IMR-90 (cell line): ENCODE data around the gene APBB3. TPM values are rescaled to one million over a fixed set of nuclear protein-coding genes. Genes with fewer than 3 reads are reported as not detected.

Experiments used
- ATAC-seq: fragments of 200-7000 bp; cut with Tn5 transposase; 2 replicates; pipeline ENCODE4 v1.9.1; 2020; ENCODE audit warnings: low read depth, mild to moderate bottlenecking, moderate library complexity
- BruUV-seq: library from RNA; stranded (reverse); fragments of 400-500 nt; replicated peaks from 2 replicates; lab custom pipeline; 2021; lab: Mats Ljungman, UMichigan
- CTCF ChIA-PET: fragments of 300-600 bp; formaldehyde crosslinking; extraction: SDS; loops from one replicate; lab custom pipeline; 2021; ENCODE audit warnings: antibody characterized with exemption; lab: Yijun Ruan, JAX
- POLR2A ChIA-PET: fragments of 300-600 bp; sonication (Branson Sonifier 250); formaldehyde crosslinking; loops from one replicate; lab custom pipeline; 2022; ENCODE audit warnings: antibody characterized with exemption; ENCODE audit not compliant: unreplicated experiment; lab: Charles Lee
- DNase-seq: peaks from one replicate; pipeline ENCODE4 v3.0.0; 2013
- H2AFZ ChIP-seq: replicated peaks from 2 replicates; pipeline ENCODE3; 2013; ENCODE audit warnings: low read length, mild to moderate bottlenecking; ENCODE audit not compliant: poor library complexity
- H2AK5ac ChIP-seq: 2 replicates; pipeline ENCODE4 v1.6.1; 2013; ENCODE audit warnings: low read depth, low read length, inconsistent platforms
- H2AK9ac ChIP-seq: replicated peaks from 2 replicates; pipeline ENCODE3; 2013; ENCODE audit warnings: mild to moderate bottlenecking, low read depth, low read length, moderate library complexity; ENCODE audit not compliant: poor library complexity
- H2BK120ac ChIP-seq: 2 replicates; pipeline ENCODE4 v1.6.1; 2013; ENCODE audit warnings: low read depth, low read length, inconsistent platforms
- H2BK15ac ChIP-seq: 3 replicates; pipeline ENCODE4 v1.6.1; 2013; ENCODE audit warnings: low read depth, low read length, inconsistent platforms
- H2BK20ac ChIP-seq: 2 replicates; pipeline ENCODE4 v1.6.1; 2013; ENCODE audit warnings: low read depth, mild to moderate bottlenecking, inconsistent platforms, low read length, moderate library complexity
- H2BK5ac ChIP-seq: 2 replicates; pipeline ENCODE4 v1.6.1; 2013; ENCODE audit warnings: mild to moderate bottlenecking, low read depth, low read length, inconsistent platforms; ENCODE audit not compliant: poor library complexity, severe bottlenecking
- H3K14ac ChIP-seq: replicated peaks from 2 replicates; pipeline ENCODE4 v1.6.1; 2013; ENCODE audit warnings: low read depth, low read length, inconsistent platforms
- H3K18ac ChIP-seq: 2 replicates; pipeline ENCODE4 v1.6.1; 2013; ENCODE audit warnings: low read depth, low read length, control low read depth
- H3K23ac ChIP-seq: 2 replicates; pipeline ENCODE4 v1.6.1; 2013; ENCODE audit warnings: low read depth, low read length, inconsistent platforms
- H3K27ac ChIP-seq: 2 replicates; pipeline ENCODE4 v1.5.1; 2013; ENCODE audit warnings: mild to moderate bottlenecking, control low read depth, low read length; ENCODE audit not compliant: insufficient read depth
- H3K27me3 ChIP-seq: 2 replicates; pipeline ENCODE4 v1.6.1; 2013; ENCODE audit warnings: low read length; ENCODE audit not compliant: control insufficient read depth, insufficient read depth
- H3K36me3 ChIP-seq: 2 replicates; pipeline ENCODE4 v1.6.1; 2013; ENCODE audit warnings: low read length, mixed read lengths; ENCODE audit not compliant: control insufficient read depth, insufficient read depth
- H3K4ac ChIP-seq: 2 replicates; pipeline ENCODE4 v1.6.1; 2013; ENCODE audit warnings: low read depth, low read length, inconsistent platforms
- H3K4me1 ChIP-seq: 2 replicates; pipeline ENCODE4 v1.6.1; 2013; ENCODE audit warnings: low read length, mixed read lengths; ENCODE audit not compliant: control insufficient read depth, insufficient read depth
- H3K4me2 ChIP-seq: 2 replicates; pipeline ENCODE4 v1.6.1; 2013; ENCODE audit warnings: low read depth, mild to moderate bottlenecking, control low read depth, low read length, moderate library complexity
- H3K4me3 ChIP-seq: 2 replicates; pipeline ENCODE4 v1.5.1; 2013; ENCODE audit warnings: low read depth, mild to moderate bottlenecking, control low read depth, low read length, moderate library complexity; ENCODE audit not compliant: insufficient read depth
- H3K56ac ChIP-seq: 2 replicates; pipeline ENCODE4 v1.6.1; 2013; ENCODE audit warnings: low read length, inconsistent platforms; ENCODE audit not compliant: insufficient read depth; ENCODE audit errors: extremely low read depth
- H3K79me1 ChIP-seq, 2 experiments: 2 replicates each; pipeline ENCODE4 v1.6.1; 2013; ENCODE audit warnings: low read length in 2 of 2, inconsistent platforms in 1 of 2, low read depth in 1 of 2
- H3K9ac ChIP-seq: 2 replicates; pipeline ENCODE4 v1.6.1; 2013; ENCODE audit warnings: low read depth, low read length, control low read depth
- H3K9me1 ChIP-seq: 2 replicates; pipeline ENCODE4 v1.6.1; 2013; ENCODE audit warnings: low read length, inconsistent platforms; ENCODE audit not compliant: insufficient read depth
- H3K9me3 ChIP-seq: 2 replicates; pipeline ENCODE4 v1.6.1; 2013; ENCODE audit warnings: low read length; ENCODE audit not compliant: control insufficient read depth, insufficient read depth
- H4K20me1 ChIP-seq: 2 replicates; pipeline ENCODE4 v1.6.1; 2013; ENCODE audit warnings: low read length, inconsistent platforms; ENCODE audit not compliant: insufficient read depth
- H4K5ac ChIP-seq: 2 replicates; pipeline ENCODE4 v1.6.1; 2013; ENCODE audit warnings: mild to moderate bottlenecking, low read depth, low read length, control low read depth
- H4K8ac ChIP-seq, 2 experiments: 2 replicates each; pipeline ENCODE4 v1.6.1; 2013; ENCODE audit warnings: low read depth in 2 of 2, low read length in 2 of 2, control low read depth in 1 of 2, inconsistent platforms in 1 of 2
- H4K91ac ChIP-seq: 2 replicates; pipeline ENCODE4 v1.6.1; 2013; ENCODE audit warnings: low read depth, low read length, inconsistent platforms; ENCODE audit not compliant: insufficient read depth
- CEBPB ChIP-seq: IDR thresholded peaks from 2 replicates; pipeline ENCODE4 v1.6.1; 2012; ENCODE audit warnings: low read depth, low read length, improper control_type of control experiment
- MAFK ChIP-seq: IDR thresholded peaks from 2 replicates; pipeline ENCODE4 v1.6.1; 2012; ENCODE audit warnings: low read depth, low read length, improper control_type of control experiment
- MXI1 ChIP-seq: IDR thresholded peaks from 2 replicates; pipeline ENCODE4 v1.6.1; 2012; ENCODE audit warnings: low read depth, mild to moderate bottlenecking, low read length, moderate library complexity, borderline replicate concordance
- NFE2L2 ChIP-seq: fragments of 150-350 bp; IDR thresholded peaks from 2 replicates; pipeline ENCODE4 v1.6.1; 2016; ENCODE audit warnings: low read depth, mild to moderate bottlenecking, low read length
- POLR2A ChIP-seq: IDR thresholded peaks from 2 replicates; pipeline ENCODE4 v1.6.1; 2012; ENCODE audit warnings: mild to moderate bottlenecking, low read depth, low read length
- RAD21 ChIP-seq: IDR thresholded peaks from 2 replicates; pipeline ENCODE4 v1.6.1; 2012; ENCODE audit warnings: low read length, improper control_type of control experiment
- RFX5 ChIP-seq: IDR thresholded peaks from 2 replicates; pipeline ENCODE4 v1.8.0; 2012; ENCODE audit warnings: low read depth, mild to moderate bottlenecking, low read length, moderate library complexity
- SMC3 ChIP-seq: fragments of 150-350 bp; IDR thresholded peaks from 2 replicates; pipeline ENCODE4 v1.6.1; 2016; ENCODE audit warnings: low read depth, mild to moderate bottlenecking, antibody characterized with exemption, low read length, moderate library complexity
- WGBS, 2 experiments: methylation state at CpG; one replicate each; pipeline versions ENCODE4 v1.1.5 to v1.1.7; 2013; ENCODE audit warnings: missing lambda C conversion rate in 2 of 2; ENCODE audit not compliant: insufficient read length in 1 of 2; ENCODE audit errors: extremely low coverage in 2 of 2; 5-methylcytosine and 5-hydroxymethylcytosine counted together
- dilution Hi-C: fragments of 300-500 bp; cut with HindIII; formaldehyde crosslinking; loops from one replicate; pipeline ENCODE4 v1.14.3; 2018; ENCODE audit warnings: low sequenced_read_pairs; ENCODE audit not compliant: unreplicated experiment
- in situ Hi-C: fragments of 300-500 bp; cut with MboI; formaldehyde crosslinking; loops from 3 replicates; pipeline ENCODE4 v1.14.3; 2019; ENCODE audit warnings: low sequenced_read_pairs, inconsistent platforms, mixed read lengths
- intact Hi-C: fragments of 100-400 bp; cut with micrococcal nuclease; formaldehyde crosslinking; loops from 2 replicates; pipeline ENCODE4 v1.10.0; 2022
- polyA plus RNA-seq, 3 experiments: library from polyadenylated mRNA; depleted of rRNA; stranded (reverse); fragments of >200 nt; gene quantifications; 2 replicates each; pipeline ENCODE4 v1.2.3, GENCODE V29; 2012; ENCODE audit warnings: low replicate concordance in 1 of 3
- total RNA-seq: library from RNA; depleted of rRNA; stranded (reverse); fragments of >200 nt; gene quantifications from 2 replicates; pipeline ENCODE4 v1.2.3, GENCODE V29; 2012
- TF ChIP-seq, protein P1 (sequence below): fragments of 150-350 bp; IDR thresholded peaks from 2 replicates; pipeline ENCODE4 v1.6.1; 2016; ENCODE audit warnings: low read depth, mild to moderate bottlenecking, low read length, moderate library complexity, borderline replicate concordance
- TF ChIP-seq, protein P2 (sequence below): fragments of 150-350 bp; IDR thresholded peaks from 2 replicates; pipeline ENCODE4 v1.6.1; 2017; ENCODE audit warnings: mild to moderate bottlenecking, antibody characterized with exemption, low read length, low read depth

The APBB3 gene
- total and polyA plus RNA-seq, 2 of the 4 experiments (the other 2 are of a cell fraction) = 6.6 to 23.8 TPM

DNA sequence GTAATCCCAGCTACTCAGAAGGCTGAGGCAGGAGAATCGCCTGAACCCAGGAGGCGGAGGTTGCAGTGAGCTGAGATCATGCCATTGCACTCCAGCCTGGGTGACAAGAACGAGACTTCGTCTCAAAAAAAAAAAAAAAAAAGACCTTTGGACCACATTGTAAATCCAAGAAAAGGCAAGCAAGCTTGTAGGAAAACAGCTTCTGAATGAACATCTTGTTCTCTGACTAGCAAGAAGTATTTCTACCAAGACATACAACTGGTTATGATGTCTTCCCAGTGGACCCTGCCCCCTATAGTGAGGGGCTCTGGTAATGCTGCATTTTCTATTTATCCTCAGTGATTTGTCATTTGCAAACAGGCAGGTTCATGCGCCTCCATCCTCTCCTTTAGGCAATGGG lies 21.4 kb downstream of the APBB3 start:
- no CpG with 5 or more reads among the region's 5 CpGs for WGBS, 2 experiments
- Histone ChIP-seq H4K20me1 (peaks cover 5% of the 10 kb centered on the region), H3K9me3 (no peaks in the 10 kb centered on the region), H3K36me3 (peaks cover 12% of the 10 kb centered on the region), H3K18ac (no peak overlapping the region), H2AK5ac (no peak overlapping the region), H3K9me1 (no peaks in the 10 kb centered on the region), H2BK5ac (no peak overlapping the region), H3K23ac (no peak overlapping the region), H3K4me2 (no peak overlapping the region), H4K5ac (no peak overlapping the region), H3K4ac (no peak overlapping the region), H2BK120ac (no peak overlapping the region), H3K4me3 (no peak overlapping the region), H3K9ac (no peak overlapping the region), H3K27me3 (no peaks in the 10 kb centered on the region), H2BK15ac (no peak overlapping the region), H4K8ac (no peak overlapping the region), H3K14ac (no peak overlapping the region), H3K4me1 (peaks cover 8% of the 10 kb centered on the region), H2AFZ (no peak overlapping the region), H4K91ac (no peak overlapping the region), H2BK20ac (no peak overlapping the region), H3K56ac (no peak overlapping the region), H3K27ac (no peak overlapping the region), H3K79me1 (peaks cover 0 to 11% of the 10 kb centered on the region in 2 experiments; a peak in 2 of 4 replicates), H2AK9ac (no peak overlapping the region)
- dilution Hi-C loops = no loop called here
- CTCF ChIA-PET = no interaction called here
- TF ChIP-seq, protein P1, sequence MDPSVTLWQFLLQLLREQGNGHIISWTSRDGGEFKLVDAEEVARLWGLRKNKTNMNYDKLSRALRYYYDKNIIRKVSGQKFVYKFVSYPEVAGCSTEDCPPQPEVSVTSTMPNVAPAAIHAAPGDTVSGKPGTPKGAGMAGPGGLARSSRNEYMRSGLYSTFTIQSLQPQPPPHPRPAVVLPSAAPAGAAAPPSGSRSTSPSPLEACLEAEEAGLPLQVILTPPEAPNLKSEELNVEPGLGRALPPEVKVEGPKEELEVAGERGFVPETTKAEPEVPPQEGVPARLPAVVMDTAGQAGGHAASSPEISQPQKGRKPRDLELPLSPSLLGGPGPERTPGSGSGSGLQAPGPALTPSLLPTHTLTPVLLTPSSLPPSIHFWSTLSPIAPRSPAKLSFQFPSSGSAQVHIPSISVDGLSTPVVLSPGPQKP = no peak
- TF ChIP-seq NFE2L2 = no peak
- TF ChIP-seq POLR2A = no peak
- no peak for TF ChIP-seq MXI1
- no peak for TF ChIP-seq RAD21
- TF ChIP-seq CEBPB = no peak
- TF ChIP-seq RFX5 = no peak
- TF ChIP-seq SMC3 = no peak
- TF ChIP-seq, protein P2, sequence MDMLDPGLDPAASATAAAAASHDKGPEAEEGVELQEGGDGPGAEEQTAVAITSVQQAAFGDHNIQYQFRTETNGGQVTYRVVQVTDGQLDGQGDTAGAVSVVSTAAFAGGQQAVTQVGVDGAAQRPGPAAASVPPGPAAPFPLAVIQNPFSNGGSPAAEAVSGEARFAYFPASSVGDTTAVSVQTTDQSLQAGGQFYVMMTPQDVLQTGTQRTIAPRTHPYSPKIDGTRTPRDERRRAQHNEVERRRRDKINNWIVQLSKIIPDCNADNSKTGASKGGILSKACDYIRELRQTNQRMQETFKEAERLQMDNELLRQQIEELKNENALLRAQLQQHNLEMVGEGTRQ = no peak
- TF ChIP-seq MAFK = no peak
- intact Hi-C loops = no loop called here
- DNase-seq = no peak
- POLR2A ChIA-PET = no interaction called here
- in situ Hi-C loops = no loop called here
- no peak for ATAC-seq
- BruUV-seq = no TSS peak
